ENCODE results near the gene MS4A1.
"Not testable (repeated sequence)": the region's sequence is repeated elsewhere in the genome, so short reads cannot be mapped to it uniquely, and the experiment has no call there.

- TF ChIP-seq, protein P1, sequence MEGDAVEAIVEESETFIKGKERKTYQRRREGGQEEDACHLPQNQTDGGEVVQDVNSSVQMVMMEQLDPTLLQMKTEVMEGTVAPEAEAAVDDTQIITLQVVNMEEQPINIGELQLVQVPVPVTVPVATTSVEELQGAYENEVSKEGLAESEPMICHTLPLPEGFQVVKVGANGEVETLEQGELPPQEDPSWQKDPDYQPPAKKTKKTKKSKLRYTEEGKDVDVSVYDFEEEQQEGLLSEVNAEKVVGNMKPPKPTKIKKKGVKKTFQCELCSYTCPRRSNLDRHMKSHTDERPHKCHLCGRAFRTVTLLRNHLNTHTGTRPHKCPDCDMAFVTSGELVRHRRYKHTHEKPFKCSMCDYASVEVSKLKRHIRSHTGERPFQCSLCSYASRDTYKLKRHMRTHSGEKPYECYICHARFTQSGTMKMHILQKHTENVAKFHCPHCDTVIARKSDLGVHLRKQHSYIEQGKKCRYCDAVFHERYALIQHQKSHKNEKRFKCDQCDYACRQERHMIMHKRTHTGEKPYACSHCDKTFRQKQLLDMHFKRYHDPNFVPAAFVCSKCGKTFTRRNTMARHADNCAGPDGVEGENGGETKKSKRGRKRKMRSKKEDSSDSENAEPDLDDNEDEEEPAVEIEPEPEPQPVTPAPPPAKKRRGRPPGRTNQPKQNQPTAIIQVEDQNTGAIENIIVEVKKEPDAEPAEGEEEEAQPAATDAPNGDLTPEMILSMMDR (optimal IDR thresholded peaks at IDR 0.05 in 1 of 3, IDR thresholded peaks at IDR 0.05 in 1 of 3, conservative IDR thresholded peaks at IDR 0.05 in 1 of 3; ENCODE audit: extremely low read depth in 1 of 3, insufficient read depth in 2 of 3, low read length in 3 of 3) = not testable (repeated sequence)
- not testable (repeated sequence) for TF ChIP-seq EZH2 (IDR thresholded peaks at IDR 0.05; ENCODE audit: low read length)
Observed at GRCh38 chr11:60510209-60510608, 54.6 kb downstream of the MS4A1 start.
